Mucosa of stomach (tissue), 1 donor: Measurements from ENCODE around the gene CAMTA1.

Experiments used
- H3K27me3 ChIP-seq: one replicate; pipeline ENCODE4 v1.7.0; 2013; ENCODE audit warnings: mild to moderate bottlenecking, low read length; ENCODE audit not compliant: control insufficient read depth, insufficient read depth
- H3K36me3 ChIP-seq: one replicate; pipeline ENCODE4 v1.7.0; 2013; ENCODE audit warnings: low read length; ENCODE audit not compliant: control insufficient read depth, insufficient read depth
- H3K4me1 ChIP-seq: one replicate; pipeline ENCODE4 v1.7.0; 2013; ENCODE audit warnings: mild to moderate bottlenecking, low read length; ENCODE audit not compliant: control insufficient read depth, insufficient read depth
- H3K4me3 ChIP-seq: one replicate; pipeline ENCODE4 v1.7.0; 2013; ENCODE audit warnings: low read length
- H3K9ac ChIP-seq: one replicate; pipeline ENCODE4 v1.7.0; 2013; ENCODE audit warnings: mild to moderate bottlenecking, low read length, moderate library complexity
- H3K9me3 ChIP-seq: one replicate; pipeline ENCODE4 v1.7.0; 2013; ENCODE audit warnings: mild to moderate bottlenecking, low read length, moderate library complexity; ENCODE audit not compliant: control insufficient read depth
- donor health status: Pancreatic carcinoma.

CAMTA1 gene

DNA sequence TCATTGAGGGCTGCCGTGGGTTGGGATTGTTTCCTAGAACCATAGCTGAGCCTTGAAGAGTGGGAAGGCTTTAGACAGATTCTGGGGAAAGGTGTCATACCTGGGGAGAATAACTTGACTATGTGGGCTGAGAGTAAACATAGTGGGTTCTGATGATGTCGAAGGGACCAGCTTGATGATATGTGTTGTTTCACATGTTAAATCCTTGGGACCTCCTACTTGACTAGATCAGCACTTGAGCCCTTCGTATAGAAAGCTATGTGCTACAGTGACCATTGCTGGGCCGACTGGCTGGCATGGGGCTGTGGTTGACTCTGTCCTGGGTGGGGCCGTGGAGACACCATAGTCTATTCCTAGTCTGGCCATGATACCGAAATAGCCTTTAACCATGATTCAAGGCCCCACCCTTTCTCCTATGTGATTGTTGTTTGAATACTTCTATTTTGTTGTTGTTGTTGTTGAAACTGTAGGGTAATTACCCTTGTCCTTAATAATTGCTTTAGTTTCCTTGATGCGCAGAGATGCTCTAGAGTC is 423.5 kb downstream of the CAMTA1 start:
- peaks cover 5% of the 10 kb centered on the region for H3K27me3 ChIP-seq
- no peaks in the 10 kb centered on the region for H3K36me3 ChIP-seq
- H3K4me3 ChIP-seq, result no peak overlapping the region
- H3K9ac ChIP-seq, result no peak overlapping the region
- H3K4me1 ChIP-seq, result no peaks in the 10 kb centered on the region
- H3K9me3 ChIP-seq, result no peaks in the 10 kb centered on the region

DNA sequence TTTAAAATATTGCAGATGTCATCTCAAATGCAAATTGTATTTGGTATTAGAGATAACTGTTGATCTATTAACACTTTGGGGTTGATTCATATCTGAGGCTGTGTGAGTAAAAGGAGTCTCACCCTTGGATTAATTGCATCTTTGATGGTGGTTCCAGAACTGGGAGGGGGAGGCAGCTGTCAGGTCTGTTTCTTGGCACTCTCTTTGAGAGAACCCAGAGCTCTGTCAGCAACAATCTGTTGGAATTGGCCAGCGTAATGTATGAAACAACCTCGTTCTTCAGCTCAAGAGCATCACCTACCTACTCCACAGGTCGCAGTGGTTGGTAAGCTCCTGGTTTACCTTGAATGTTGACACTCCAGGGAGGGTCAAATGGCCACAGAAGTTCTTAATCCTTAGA is 424.1 kb downstream of the CAMTA1 start:
- Histone ChIP-seq H3K27me3 (peaks cover 5% of the 10 kb centered on the region), H3K9me3 (no peaks in the 10 kb centered on the region), H3K4me3 (no peak overlapping the region), H3K4me1 (no peaks in the 10 kb centered on the region), H3K9ac (no peak overlapping the region), H3K36me3 (no peaks in the 10 kb centered on the region)

DNA sequence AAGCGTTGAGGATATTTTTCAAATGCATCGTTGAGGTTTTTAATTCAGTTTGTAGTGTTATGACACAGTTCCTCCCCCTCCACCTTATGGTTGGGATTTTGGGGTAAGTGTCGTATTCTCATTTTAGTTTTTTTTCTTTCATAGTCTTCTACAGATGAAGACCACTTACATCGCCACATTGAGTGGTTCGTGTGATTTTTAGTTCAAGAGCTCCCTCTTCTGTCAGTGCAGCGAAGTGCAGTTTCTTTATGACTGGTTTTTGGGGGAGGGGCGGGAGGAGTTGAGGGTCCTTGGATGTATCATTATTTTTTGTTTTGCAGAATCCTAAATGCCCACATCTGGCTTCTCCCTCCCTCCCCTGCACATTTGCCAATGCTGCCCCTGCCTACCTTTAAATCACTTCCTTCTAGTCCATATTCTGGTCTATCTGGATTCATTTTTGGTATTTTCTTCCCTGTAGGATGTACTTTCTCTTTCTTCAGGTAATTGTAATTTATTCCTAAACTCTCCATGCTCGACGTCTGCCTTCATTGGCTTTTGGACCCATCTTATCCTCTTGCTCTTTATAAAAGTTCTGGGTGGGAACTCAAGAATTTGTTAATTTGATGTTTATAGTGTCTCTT is 433.1 kb downstream of the CAMTA1 start:
- H3K36me3 ChIP-seq, result no peaks in the 10 kb centered on the region
- no peaks in the 10 kb centered on the region for H3K27me3 ChIP-seq
- no peaks in the 10 kb centered on the region for H3K4me1 ChIP-seq
- no peak overlapping the region for H3K4me3 ChIP-seq
- H3K9ac ChIP-seq, result no peak overlapping the region
- H3K9me3 ChIP-seq, result no peaks in the 10 kb centered on the region

DNA sequence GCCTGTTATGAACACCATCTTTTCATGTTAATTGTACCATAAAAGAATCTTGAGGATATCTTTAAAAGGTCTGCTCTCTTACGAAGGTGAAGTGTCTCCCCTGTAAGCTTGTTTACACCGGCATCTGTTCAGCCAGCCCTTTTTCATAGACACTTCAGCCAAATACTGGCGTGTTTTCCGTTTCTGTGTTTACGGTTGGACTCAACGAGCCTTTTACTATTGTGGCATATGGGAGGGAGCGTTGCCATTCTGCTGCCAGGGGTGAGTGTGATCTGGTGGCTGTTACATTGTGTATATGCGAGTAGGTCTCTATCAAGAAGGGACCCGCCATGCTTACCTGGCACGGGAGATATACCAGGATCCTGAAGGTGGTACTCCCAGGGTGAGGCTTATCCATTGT is 433.8 kb downstream of the CAMTA1 start:
- Histone ChIP-seq H3K36me3 (no peaks in the 10 kb centered on the region), H3K9ac (no peak overlapping the region), H3K9me3 (no peaks in the 10 kb centered on the region), H3K4me3 (no peak overlapping the region), H3K27me3 (no peaks in the 10 kb centered on the region), H3K4me1 (peaks cover 5% of the 10 kb centered on the region)

DNA sequence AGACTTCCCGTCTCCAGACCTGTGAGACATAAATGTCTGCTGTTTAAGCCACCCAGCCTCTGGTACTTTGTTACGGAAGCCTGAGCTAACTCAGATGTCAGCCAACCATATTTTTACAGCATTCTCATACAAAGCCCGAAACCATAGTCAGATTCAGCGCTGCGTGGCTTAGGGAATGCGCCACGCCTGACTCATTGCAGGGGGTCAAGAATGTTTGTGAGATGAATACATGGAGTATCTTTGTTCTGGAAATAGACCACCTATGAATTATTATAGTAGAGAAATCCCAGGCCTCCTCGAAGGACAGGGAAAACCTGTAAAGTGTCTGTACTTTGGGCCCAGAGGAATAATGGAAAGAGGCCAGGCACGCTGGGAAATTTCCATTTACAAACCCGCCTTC is 434.8 kb downstream of the CAMTA1 start:
- Histone ChIP-seq H3K9ac (no peak overlapping the region), H3K36me3 (no peaks in the 10 kb centered on the region), H3K4me3 (no peak overlapping the region), H3K9me3 (no peaks in the 10 kb centered on the region), H3K4me1 (peaks cover 6% of the 10 kb centered on the region), H3K27me3 (no peaks in the 10 kb centered on the region)

DNA sequence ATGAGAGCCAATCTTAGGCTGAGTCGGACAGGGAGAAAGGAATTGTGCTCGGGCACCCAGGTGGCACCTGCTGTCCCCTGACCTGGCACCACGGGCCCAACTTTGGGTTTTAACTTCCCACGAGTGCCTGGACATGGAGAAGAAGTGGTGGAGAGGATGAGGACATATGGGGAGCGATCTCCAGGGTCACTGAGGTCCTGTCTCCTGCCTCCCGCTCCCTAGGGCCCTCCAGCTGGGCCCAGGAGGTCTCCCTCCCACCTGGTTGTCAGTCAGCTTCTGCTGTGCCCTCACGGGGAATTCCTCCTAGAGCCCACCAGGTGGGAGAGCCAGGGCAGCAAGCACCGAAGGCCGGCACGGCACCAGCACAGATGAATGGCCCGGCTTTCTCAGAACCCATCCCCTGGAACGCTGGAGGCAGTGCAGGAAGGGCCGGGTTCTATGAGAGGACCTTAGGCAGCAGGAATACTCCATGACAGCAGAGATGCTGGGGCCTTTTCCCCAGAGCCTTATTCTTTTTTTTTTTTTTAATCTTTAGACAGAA is 435.5 kb downstream of the CAMTA1 start:
- Histone ChIP-seq H3K36me3 (no peaks in the 10 kb centered on the region), H3K9me3 (no peaks in the 10 kb centered on the region), H3K9ac (no peak overlapping the region), H3K4me1 (peaks cover 6% of the 10 kb centered on the region), H3K4me3 (no peak overlapping the region), H3K27me3 (no peaks in the 10 kb centered on the region)

DNA sequence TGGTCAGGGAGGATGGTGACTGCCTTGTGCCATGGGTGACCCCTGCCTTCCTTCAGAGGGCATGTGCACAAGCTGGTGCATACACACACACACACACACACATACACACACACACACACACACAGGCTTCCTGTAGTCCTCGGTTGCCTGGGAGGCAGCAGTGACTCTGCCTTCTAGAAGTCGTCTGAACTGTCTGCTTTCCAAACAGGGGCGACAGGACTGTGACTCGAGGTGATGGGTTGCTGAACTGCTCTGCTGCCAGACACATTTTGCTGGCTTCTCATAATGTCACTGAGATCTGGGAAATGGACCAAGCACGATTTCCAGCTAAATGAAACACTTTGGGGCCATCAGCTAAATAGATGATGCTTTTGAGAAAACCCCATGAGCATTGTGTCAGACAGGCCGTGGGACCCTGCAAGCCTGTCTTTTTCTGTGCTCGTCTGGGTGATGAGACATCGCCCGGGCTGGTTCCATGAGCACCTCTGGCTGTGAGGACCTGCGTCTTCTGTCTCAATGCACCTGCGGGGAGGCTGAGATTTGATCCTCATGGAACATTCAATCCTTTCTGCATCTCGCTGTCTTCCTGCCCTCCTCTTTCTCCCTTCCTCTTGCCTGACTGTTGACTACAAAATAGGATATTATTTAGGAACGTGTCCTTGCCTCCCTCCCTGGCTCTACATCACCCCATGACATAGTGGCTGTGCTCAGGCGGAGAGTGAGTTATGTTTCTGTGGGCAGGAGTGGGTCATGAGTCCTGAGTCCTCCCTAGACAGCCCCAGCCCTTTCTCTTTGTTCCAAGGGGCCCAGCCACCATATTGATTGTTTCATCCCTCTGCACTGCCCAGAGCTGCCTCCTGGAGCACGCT is 436.8 kb downstream of the CAMTA1 start:
- H3K4me1 ChIP-seq, result peaks cover 6% of the 10 kb centered on the region
- no peak overlapping the region for H3K9ac ChIP-seq
- no peaks in the 10 kb centered on the region for H3K9me3 ChIP-seq
- no peaks in the 10 kb centered on the region for H3K36me3 ChIP-seq
- no peaks in the 10 kb centered on the region for H3K27me3 ChIP-seq
- H3K4me3 ChIP-seq, result no peak overlapping the region

DNA sequence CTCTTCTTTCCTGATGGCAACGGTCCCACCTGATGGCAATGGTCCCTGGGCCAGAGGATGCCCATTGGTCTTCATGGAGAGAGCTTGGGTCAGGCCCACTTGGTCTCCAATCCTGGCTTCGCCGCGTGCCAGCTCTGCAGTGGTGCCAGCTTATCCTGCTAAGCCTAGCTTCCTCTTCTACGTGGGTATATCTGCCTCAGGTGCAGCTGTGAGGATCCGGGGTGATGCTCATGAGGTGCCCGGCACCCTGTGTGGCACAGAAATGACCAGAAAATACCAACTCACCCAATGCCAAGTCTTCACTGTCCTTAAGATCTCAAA is 437.4 kb downstream of the CAMTA1 start:
- Histone ChIP-seq H3K9ac (no peak overlapping the region), H3K4me1 (peaks cover 6% of the 10 kb centered on the region), H3K36me3 (no peaks in the 10 kb centered on the region), H3K9me3 (no peaks in the 10 kb centered on the region), H3K27me3 (no peaks in the 10 kb centered on the region), H3K4me3 (no peak overlapping the region)

DNA sequence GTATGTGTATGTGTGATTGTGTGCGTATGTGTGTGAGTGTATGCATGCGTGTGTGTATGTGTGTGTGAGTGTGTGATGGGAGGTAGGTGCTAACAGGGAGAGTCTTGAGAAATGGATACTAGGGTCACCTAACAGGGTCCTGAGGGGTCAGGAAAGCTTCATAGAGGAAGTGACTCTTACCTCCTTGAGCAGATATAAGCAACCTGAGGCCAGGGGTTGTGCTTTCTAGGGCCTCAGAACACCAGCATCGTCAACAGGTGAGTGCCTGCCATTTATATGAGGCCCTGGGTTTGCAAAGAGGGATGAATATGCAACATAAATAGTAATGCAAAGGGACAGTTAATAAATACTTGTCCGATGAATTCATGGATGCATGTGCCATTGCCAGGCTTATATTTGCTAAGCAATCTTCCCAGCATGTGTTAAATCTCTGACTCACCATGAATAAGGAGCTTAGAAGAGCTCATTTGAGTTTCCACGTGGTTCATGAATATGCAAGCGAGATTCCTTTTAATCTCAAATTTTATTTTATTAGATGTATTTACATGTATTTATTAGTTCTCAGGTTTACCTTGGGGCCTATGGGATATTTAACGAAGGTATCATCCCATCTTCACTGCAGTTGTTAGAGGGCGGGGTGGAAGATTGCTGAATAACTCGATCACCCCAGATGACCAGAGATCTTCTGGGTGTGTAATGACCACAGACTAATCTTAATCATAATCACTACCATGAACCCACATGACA is 438.3 kb downstream of the CAMTA1 start:
- Histone ChIP-seq H3K27me3 (no peaks in the 10 kb centered on the region), H3K9me3 (no peaks in the 10 kb centered on the region), H3K4me1 (peaks cover 6% of the 10 kb centered on the region), H3K36me3 (no peaks in the 10 kb centered on the region), H3K9ac (no peak overlapping the region), H3K4me3 (no peak overlapping the region)

DNA sequence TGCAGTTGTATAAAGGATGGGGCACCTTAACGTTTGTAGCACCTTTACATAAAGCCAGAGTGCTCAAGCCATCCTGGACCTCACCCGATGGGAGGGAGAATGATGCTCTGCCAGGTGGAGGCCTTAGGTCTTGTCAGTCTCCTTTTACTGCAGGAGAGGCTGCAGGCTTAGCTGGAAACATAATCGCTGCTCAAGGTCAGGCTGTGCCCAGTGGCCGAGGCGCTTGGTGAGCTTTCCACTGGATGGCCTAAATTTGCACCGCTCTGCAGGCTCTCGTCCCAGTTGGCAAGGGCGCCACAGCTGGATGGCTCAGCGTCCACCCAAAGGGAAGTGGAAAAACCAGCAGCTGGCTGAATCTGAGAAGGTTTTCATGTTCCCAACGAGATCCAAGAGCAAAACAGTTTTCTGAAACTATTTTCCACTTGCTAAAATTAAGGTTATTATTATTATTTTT is 438.9 kb downstream of the CAMTA1 start:
- Histone ChIP-seq H3K27me3 (peaks cover 6% of the 10 kb centered on the region), H3K9me3 (no peaks in the 10 kb centered on the region), H3K36me3 (no peaks in the 10 kb centered on the region), H3K4me3 (no peak overlapping the region), H3K4me1 (peaks cover 6% of the 10 kb centered on the region), H3K9ac (no peak overlapping the region)

DNA sequence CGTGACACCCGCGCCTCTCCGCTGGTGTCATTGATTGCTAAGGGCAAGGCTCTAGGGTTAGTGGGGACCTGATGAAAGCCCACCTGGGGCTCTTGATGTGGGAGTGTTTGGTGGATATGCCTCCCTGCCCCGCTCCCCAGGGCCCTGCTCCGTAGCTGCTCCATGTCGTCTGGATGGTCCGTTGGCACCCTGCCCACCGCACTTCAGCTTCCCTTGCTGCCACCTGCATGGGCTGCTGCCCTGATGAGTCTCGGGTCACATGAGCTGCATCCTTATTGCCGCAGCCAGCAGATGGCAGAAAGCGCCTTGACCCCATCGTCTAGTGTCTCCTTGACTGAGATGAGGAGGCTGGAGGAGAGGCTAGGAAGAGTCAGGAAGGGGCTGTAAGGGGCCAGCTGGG is 439.4 kb downstream of the CAMTA1 start:
- no peaks in the 10 kb centered on the region for H3K36me3 ChIP-seq
- H3K9me3 ChIP-seq, result no peaks in the 10 kb centered on the region
- H3K4me1 ChIP-seq, result peaks cover 6% of the 10 kb centered on the region
- H3K9ac ChIP-seq, result no peak overlapping the region
- peaks cover 6% of the 10 kb centered on the region for H3K27me3 ChIP-seq
- H3K4me3 ChIP-seq, result no peak overlapping the region
